Measurements from ENCODE around the gene FMN2.

The FMN2 gene

DNA sequence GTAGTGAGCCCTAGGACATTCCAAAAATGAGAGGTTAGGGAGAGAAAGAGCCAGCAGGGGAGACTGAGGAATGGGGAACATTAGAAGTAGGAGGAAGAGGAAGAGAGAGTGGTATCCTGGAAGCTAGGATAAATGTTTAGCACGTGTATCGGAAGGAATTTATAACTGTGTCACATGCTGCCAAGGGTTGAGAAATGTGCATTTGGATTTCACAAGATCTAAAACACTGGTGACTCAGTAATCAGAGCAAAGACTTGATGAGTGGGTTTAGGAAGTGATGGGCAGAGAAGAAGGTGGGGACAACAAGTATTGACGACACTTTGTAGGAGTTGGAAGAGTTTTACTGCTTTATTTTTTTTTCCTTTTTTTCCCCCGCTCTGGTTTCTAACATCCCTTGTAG is 193.9 kb downstream of the FMN2 start:
- no peak overlapping the region for H3K4me2 ChIP-seq
- H3K9me3 ChIP-seq (replicated peaks in 1 of 11): no peaks in the 10 kb centered on the region
- no peak overlapping the region for H3K27ac ChIP-seq
- H3K36me3 ChIP-seq: no peaks in the 10 kb centered on the region
- H3K9ac ChIP-seq: no peak overlapping the region
- H3K4me3 ChIP-seq: no peak overlapping the region
- H3K4me1 ChIP-seq: no peaks in the 10 kb centered on the region; a peak in 1 of 20 replicates
- no peaks in the 10 kb centered on the region for H3K27me3 ChIP-seq
- TF ChIP-seq Cebpa-rat (IDR thresholded peaks at IDR 0.05): no peak
- no peaks in the 10 kb centered on the region for H4K20me1 ChIP-seq

DNA sequence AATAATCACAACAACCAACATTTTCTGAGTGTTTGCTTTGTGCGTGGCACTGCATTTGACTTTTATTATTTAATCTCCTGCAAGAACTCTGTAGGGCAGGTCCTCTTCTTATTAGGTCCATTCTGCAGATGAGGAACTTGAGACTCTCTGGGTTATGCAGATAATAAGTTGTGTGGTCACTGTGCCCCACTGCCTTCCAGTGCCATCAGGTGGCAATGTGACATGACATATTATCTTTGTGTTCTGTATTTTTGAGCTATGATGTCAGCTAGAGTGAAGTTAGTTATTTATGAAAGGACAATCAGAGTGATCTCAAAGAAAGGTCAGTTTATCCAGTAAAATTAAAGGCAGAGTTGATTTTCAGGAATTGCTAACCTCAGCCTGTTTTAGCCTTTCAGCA is 196.0 kb downstream of the FMN2 start:
- Histone ChIP-seq H3K9ac (no peak overlapping the region), H4K20me1 (no peaks in the 10 kb centered on the region), H3K27me3 (no peaks in the 10 kb centered on the region), H3K27ac (no peak overlapping the region), H3K4me1 (peaks cover 0 to 11% (median 0%) of the 10 kb centered on the region in 10 experiments; a peak in 7 of 20 replicates), H3K9me3 (replicated peaks in 1 of 11) (no peaks in the 10 kb centered on the region), H3K36me3 (no peaks in the 10 kb centered on the region), H3K4me3 (no peak overlapping the region), H3K4me2 (no peak overlapping the region)
- no peak for TF ChIP-seq Cebpa-rat (IDR thresholded peaks at IDR 0.05)

DNA sequence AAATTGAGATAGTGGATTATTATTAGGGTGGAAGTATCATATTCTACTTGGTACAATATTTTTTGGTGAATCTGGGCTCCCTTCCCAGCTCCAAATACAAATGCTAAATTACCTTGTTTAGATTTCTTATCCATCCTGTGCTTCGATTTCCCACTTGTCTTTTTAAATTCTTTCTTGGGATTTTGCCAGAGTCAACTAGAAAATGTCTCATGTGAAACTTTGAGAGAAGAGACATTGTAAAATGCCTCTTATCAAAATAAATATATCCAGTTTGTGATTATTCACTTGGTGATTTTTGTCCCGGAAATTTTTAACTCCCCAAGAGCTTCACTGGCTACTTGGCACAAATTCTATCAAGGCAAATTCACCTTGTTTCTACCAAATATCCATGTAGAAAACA is 202.0 kb downstream of the FMN2 start:
- Histone ChIP-seq H4K20me1 (no peaks in the 10 kb centered on the region), H3K4me3 (no peak overlapping the region), H3K27ac (no peak overlapping the region), H3K4me2 (no peak overlapping the region), H3K9me3 (replicated peaks in 1 of 11) (0 out of 22 replicates have a peak, but pooled peaks cover 0 to under 1% (median 0%) of the 10 kb centered on the region in 11 experiments), H3K27me3 (no peaks in the 10 kb centered on the region), H3K4me1 (peaks cover 0 to 11% (median 2%) of the 10 kb centered on the region in 10 experiments; a peak in 9 of 20 replicates), H3K9ac (no peak overlapping the region), H3K36me3 (no peaks in the 10 kb centered on the region)
- no peak for TF ChIP-seq Cebpa-rat (IDR thresholded peaks at IDR 0.05)

- Histone ChIP-seq H3K4me2 (no peak overlapping the region), H3K4me3 (no peak overlapping the region), H3K9ac (no peak overlapping the region), H4K20me1 (no peaks in the 10 kb centered on the region), H3K9me3 (replicated peaks in 1 of 11) (0 out of 22 replicates have a peak, but pooled peaks cover 0 to 4% (median 0%) of the 10 kb centered on the region in 11 experiments), H3K4me1 (peaks cover 0 to 11% (median 2%) of the 10 kb centered on the region in 10 experiments; a peak in 9 of 20 replicates), H3K27ac (no peak overlapping the region), H3K36me3 (no peaks in the 10 kb centered on the region), H3K27me3 (no peaks in the 10 kb centered on the region)
- TF ChIP-seq Cebpa-rat (IDR thresholded peaks at IDR 0.05): no peak
Observed at GRCh38 chr1:240294566-240294965, 202.9 kb downstream of the FMN2 start.

GRCh38 chr1:240295811-240296210 is 204.1 kb downstream of the FMN2 start:
- Histone ChIP-seq H3K27me3 (no peaks in the 10 kb centered on the region), H3K4me2 (0 out of 22 replicates have a peak overlapping the region, but pooled peaks of 1 of the 11 experiments have one; percentile 6), H3K9me3 (replicated peaks in 1 of 11) (0 out of 22 replicates have a peak, but pooled peaks cover 0 to 4% (median 0%) of the 10 kb centered on the region in 11 experiments), H4K20me1 (no peaks in the 10 kb centered on the region), H3K27ac (no peak overlapping the region), H3K36me3 (no peaks in the 10 kb centered on the region), H3K9ac (no peak overlapping the region), H3K4me1 (peaks cover 0 to 11% (median 2%) of the 10 kb centered on the region in 10 experiments; a peak in 9 of 20 replicates), H3K4me3 (no peak overlapping the region)
- no peak for TF ChIP-seq Cebpa-rat (IDR thresholded peaks at IDR 0.05)

DNA sequence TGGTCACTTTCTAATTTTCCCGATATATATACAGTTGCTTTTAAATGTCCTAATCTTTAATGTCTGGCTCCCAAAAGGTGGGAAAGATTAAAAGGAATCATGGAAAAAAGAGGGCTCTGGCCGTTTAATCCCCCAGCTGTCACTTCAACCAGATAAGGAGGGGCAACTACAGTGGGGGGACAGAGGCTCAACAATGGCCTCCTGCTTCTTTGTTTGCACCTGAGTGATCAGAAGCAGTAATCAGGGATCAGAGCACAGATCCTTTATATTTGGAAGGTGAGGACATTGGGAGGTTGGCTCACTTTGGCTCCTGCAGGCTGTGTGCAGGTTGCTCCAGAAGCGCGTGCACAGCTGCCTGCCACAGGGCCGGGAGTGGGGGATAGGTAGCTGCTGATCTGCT is 212.8 kb downstream of the FMN2 start:
- no peaks in the 10 kb centered on the region for H3K36me3 ChIP-seq
- no peak overlapping the region for H3K27ac ChIP-seq
- H3K9me3 ChIP-seq (replicated peaks in 1 of 11): peaks cover 0 to 5% (median 0%) of the 10 kb centered on the region in 11 experiments; a peak in 5 of 22 replicates

GRCh38 chr1:240306673-240307072 is 215.0 kb downstream of the FMN2 start:
- no peaks in the 10 kb centered on the region for H3K36me3 ChIP-seq
- H3K9me3 ChIP-seq (replicated peaks in 1 of 11): peaks cover 0 to 5% (median 0%) of the 10 kb centered on the region in 11 experiments; a peak in 5 of 22 replicates
- H3K27me3 ChIP-seq: no peaks in the 10 kb centered on the region
- TF ChIP-seq Cebpa-rat (IDR thresholded peaks at IDR 0.05): no peak
- no peak overlapping the region for H3K27ac ChIP-seq
- no peak overlapping the region for H3K4me3 ChIP-seq
- no peak overlapping the region for H3K4me2 ChIP-seq
- no peak overlapping the region for H3K9ac ChIP-seq
- H3K4me1 ChIP-seq: peaks cover 0 to 37% (median 32%) of the 10 kb centered on the region in 10 experiments; a peak in 15 of 20 replicates
- H4K20me1 ChIP-seq: no peaks in the 10 kb centered on the region

More for the DNA sequence above, 212.8 kb downstream of the FMN2 start:
- Histone ChIP-seq H3K4me3 (no peak overlapping the region), H3K27me3 (no peaks in the 10 kb centered on the region), H3K9ac (no peak overlapping the region), H3K4me2 (no peak overlapping the region), H4K20me1 (no peaks in the 10 kb centered on the region), H3K4me1 (peaks cover 0 to 16% (median 12%) of the 10 kb centered on the region in 10 experiments; a peak in 13 of 20 replicates)
- TF ChIP-seq Cebpa-rat (IDR thresholded peaks at IDR 0.05): no peak

GRCh38 chr1:240308096-240308495 is 216.4 kb downstream of the FMN2 start:
- Histone ChIP-seq H3K36me3 (no peaks in the 10 kb centered on the region), H3K4me2 (peak overlapping the region in 8 of 11 experiments; percentile 3 to 79 (median 44); a peak in 11 of 22 replicates), H3K27me3 (no peaks in the 10 kb centered on the region), H4K20me1 (no peaks in the 10 kb centered on the region), H3K9ac (no peak overlapping the region), H3K9me3 (replicated peaks in 1 of 11) (peaks cover 0 to 5% (median 0%) of the 10 kb centered on the region in 11 experiments; a peak in 5 of 22 replicates), H3K27ac (0 out of 22 replicates have a peak overlapping the region, but pooled peaks of 2 of the 11 experiments have one; percentile 12 to 28), H3K4me1 (peaks cover 4 to 51% (median 46%) of the 10 kb centered on the region in 10 experiments; a peak in 15 of 20 replicates), H3K4me3 (no peak overlapping the region)
- TF ChIP-seq Cebpa-rat (IDR thresholded peaks at IDR 0.05): no peak

GRCh38 chr1:240309769-240310168 is 218.1 kb downstream of the FMN2 start:
- Histone ChIP-seq H3K27me3 (no peaks in the 10 kb centered on the region), H3K9me3 (replicated peaks in 1 of 11) (peaks cover 0 to 5% (median 0%) of the 10 kb centered on the region in 11 experiments; a peak in 5 of 22 replicates), H3K4me2 (peak overlapping the region in 7 of 11 experiments; percentile 37 to 79 (median 61); a peak in 13 of 22 replicates), H3K27ac (peak overlapping the region in 3 of 11 experiments; percentile 16 to 53 (median 33); a peak in 4 of 22 replicates), H3K4me1 (peaks cover 4 to 67% (median 51%) of the 10 kb centered on the region in 10 experiments; a peak in 15 of 20 replicates), H4K20me1 (no peaks in the 10 kb centered on the region), H3K36me3 (no peaks in the 10 kb centered on the region), H3K9ac (no peak overlapping the region), H3K4me3 (no peak overlapping the region)
- TF ChIP-seq Cebpa-rat (IDR thresholded peaks at IDR 0.05): no peak

Data from BLaER1 treated with 17β-estradiol and CSF1 and Interleukin-3, amounts not matched to agents 10 nM and 100 nM (cell line).